ENCODE data around the gene ACRBP.

ACRBP gene

DNA sequence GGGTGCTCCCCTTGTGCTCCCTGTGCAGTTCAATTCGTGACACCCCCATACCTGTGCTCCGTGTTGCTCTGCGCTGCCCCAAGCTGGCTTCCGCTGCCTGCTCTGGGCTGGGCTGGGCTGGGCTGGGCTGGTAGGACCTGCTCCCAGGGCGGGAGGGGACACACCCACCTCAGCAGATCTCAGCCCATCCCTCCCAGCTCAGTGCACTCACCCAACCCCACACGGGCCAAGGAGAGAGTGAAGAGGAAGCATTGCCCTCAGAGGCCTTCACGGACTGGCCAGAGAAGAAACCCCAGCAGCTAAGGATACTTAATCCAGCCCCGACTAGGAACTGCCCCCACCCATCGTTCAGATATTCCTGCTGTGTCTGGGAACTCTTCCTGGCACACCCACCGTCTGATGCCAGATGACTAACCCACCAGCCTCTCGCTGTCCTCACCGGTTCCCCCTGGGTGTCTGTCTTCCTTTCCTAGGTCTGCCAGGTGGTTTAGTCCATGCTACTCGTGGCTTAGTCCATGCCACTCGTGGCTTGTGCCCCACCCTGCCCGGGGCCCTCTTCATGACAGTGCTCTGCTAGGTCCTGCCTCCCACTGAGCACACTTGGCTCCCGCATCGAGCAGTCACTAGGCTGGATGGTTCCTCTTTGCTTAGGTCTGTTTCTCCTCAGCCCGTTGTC, 11.2 kb downstream of the ACRBP start, which contains the start of gene LPAR5:
LPAR5 (minus strand) TSS at position 104 of the 676 bp plus-strand sequence. CDS start 14,711 bp downstream, outside the sequence.
- H3K9ac ChIP-seq, result no peak within 1 kb of the TSS
- H4K20me1 ChIP-seq (ENCODE audit: insufficient read depth), result no peaks in the 10 kb centered on the region
- no peaks in the 10 kb centered on the region for H3K79me2 ChIP-seq (ENCODE audit: insufficient read depth, low read depth)
- no peak within 1 kb of the TSS for H3K27ac ChIP-seq
- H3K27me3 ChIP-seq (ENCODE audit: insufficient read depth, low read depth), result peaks cover 2% of the 10 kb centered on the region; the same call in 1 of the 2 replicates
- H2AFZ ChIP-seq (ENCODE audit: low read depth), result no peak within 1 kb of the TSS
- H3K4me1 ChIP-seq (ENCODE audit: low read depth, poor library complexity, severe bottlenecking), result no peaks in the 10 kb centered on the region
- H3K4me2 ChIP-seq, result no peak within 1 kb of the TSS
- H3K4me3 ChIP-seq (IDR thresholded peaks at IDR 0.05; ENCODE audit: insufficient read depth, low read depth, low read length), result no peak within 1 kb of the TSS
- H3K36me3 ChIP-seq (ENCODE audit: insufficient read depth), result no peaks in the 10 kb centered on the region
- no peak for TF ChIP-seq CTCF (conservative IDR thresholded peaks at IDR 0.05; ENCODE audit: low read depth, low read length)

- Histone ChIP-seq H3K27ac (no peak overlapping the region), H3K9ac (no peak overlapping the region), H2AFZ (ENCODE audit: low read depth) (no peak overlapping the region), H3K27me3 (ENCODE audit: insufficient read depth, low read depth) (no peaks in the 10 kb centered on the region; the same call in 1 of the 2 replicates), H3K4me3 (IDR thresholded peaks at IDR 0.05; ENCODE audit: insufficient read depth, low read depth, low read length) (no peak overlapping the region), H3K36me3 (ENCODE audit: insufficient read depth) (no peaks in the 10 kb centered on the region), H3K79me2 (ENCODE audit: insufficient read depth, low read depth) (no peaks in the 10 kb centered on the region), H3K4me2 (no peak overlapping the region), H4K20me1 (ENCODE audit: insufficient read depth) (no peaks in the 10 kb centered on the region), H3K4me1 (ENCODE audit: low read depth, poor library complexity, severe bottlenecking) (no peaks in the 10 kb centered on the region)
- no peak for TF ChIP-seq CTCF (conservative IDR thresholded peaks at IDR 0.05; ENCODE audit: low read depth, low read length)
Observed at GRCh38 chr12:6635375-6635855, 11.8 kb downstream of the ACRBP start.

GRCh38 chr12:6632026-6632983, 14.9 kb downstream of the ACRBP start:
- no peaks in the 10 kb centered on the region for H3K4me1 ChIP-seq (ENCODE audit: low read depth, poor library complexity, severe bottlenecking)
- no peaks in the 10 kb centered on the region for H3K79me2 ChIP-seq (ENCODE audit: insufficient read depth, low read depth)
- H3K9ac ChIP-seq, result no peak overlapping the region
- no peaks in the 10 kb centered on the region for H4K20me1 ChIP-seq (ENCODE audit: insufficient read depth)
- H3K4me2 ChIP-seq, result no peak overlapping the region
- H3K27me3 ChIP-seq (ENCODE audit: insufficient read depth, low read depth), result no peaks in the 10 kb centered on the region; the same call in 1 of the 2 replicates
- no peak overlapping the region for H2AFZ ChIP-seq (ENCODE audit: low read depth)
- H3K27ac ChIP-seq, result no peak overlapping the region
- no peak for TF ChIP-seq CTCF (conservative IDR thresholded peaks at IDR 0.05; ENCODE audit: low read depth, low read length)
- H3K4me3 ChIP-seq (IDR thresholded peaks at IDR 0.05; ENCODE audit: insufficient read depth, low read depth, low read length), result no peak overlapping the region
- H3K36me3 ChIP-seq (ENCODE audit: insufficient read depth), result no peaks in the 10 kb centered on the region

GRCh38 chr12:6631549-6631961, 15.7 kb downstream of the ACRBP start:
- Histone ChIP-seq H2AFZ (ENCODE audit: low read depth) (no peak overlapping the region), H3K9ac (no peak overlapping the region), H4K20me1 (ENCODE audit: insufficient read depth) (no peaks in the 10 kb centered on the region), H3K27ac (no peak overlapping the region), H3K27me3 (ENCODE audit: insufficient read depth, low read depth) (no peaks in the 10 kb centered on the region; the same call in 1 of the 2 replicates), H3K4me3 (IDR thresholded peaks at IDR 0.05; ENCODE audit: insufficient read depth, low read depth, low read length) (no peak overlapping the region), H3K79me2 (ENCODE audit: insufficient read depth, low read depth) (no peaks in the 10 kb centered on the region), H3K36me3 (ENCODE audit: insufficient read depth) (no peaks in the 10 kb centered on the region), H3K4me1 (ENCODE audit: low read depth, poor library complexity, severe bottlenecking) (no peaks in the 10 kb centered on the region), H3K4me2 (no peak overlapping the region)
- TF ChIP-seq CTCF (conservative IDR thresholded peaks at IDR 0.05; ENCODE audit: low read depth, low read length), result no peak
